Esophagus squamous epithelium (tissue), 4 donors: ENCODE measurements around the gene TMEM150C.

Source experiments
- CTCF ChIP-seq, 6 experiments: fragments of 450-650 bp in 4 of 6; fragments of 200-600 bp in 2 of 6; sonication (generic) in 2 of 6; IDR thresholded peaks; one replicate each; pipeline ENCODE4 v1.5.1; 2016 to 2019; ENCODE audit warnings: antibody characterized with exemption in 6 of 6, mild to moderate bottlenecking in 4 of 6, moderate library complexity in 4 of 6
- POLR2A ChIP-seq, 4 donors: fragments of 450-650 bp; IDR thresholded peaks; one replicate each; pipeline ENCODE4 v1.6.1; 2017; ENCODE audit warnings: antibody characterized with exemption in 4 of 4, mild to moderate bottlenecking in 4 of 4, moderate library complexity in 3 of 4

GRCh38 chr4:82528868-82529267 is 32.9 kb downstream of the TMEM150C start:
- no peak for TF ChIP-seq POLR2A (IDR thresholded peaks at IDR 0.05)
- no peak for TF ChIP-seq CTCF (IDR thresholded peaks at IDR 0.05)
